GM12878 (cell line): ENCODE measurements around the gene ANKRD31. TPM values are rescaled to one million over a fixed set of nuclear protein-coding genes. Genes with fewer than 3 reads are reported as not detected.

ENCODE experiments used
- BRCA1 ChIP-seq: IDR thresholded peaks from 2 replicates; pipeline ENCODE4 v1.6.1; 2011; ENCODE audit warnings: low read depth, low read length, improper control_type of control experiment
- HDAC6 ChIP-seq: fragments of 200-600 bp; sonication (generic); IDR thresholded peaks from one replicate; pipeline ENCODE4 v1.8.0; 2017; ENCODE audit warnings: antibody characterized with exemption; ENCODE audit not compliant: unreplicated experiment
- IKZF2 ChIP-seq, 2 experiments: fragments of 450-650 bp; IDR thresholded peaks; 2 replicates each; pipeline ENCODE4 v1.6.1; 2017; ENCODE audit warnings: mild to moderate bottlenecking in 2 of 2, moderate library complexity in 2 of 2
- KAT2A ChIP-seq: conservative IDR thresholded peaks from 2 replicates; pipeline ENCODE4 v1.6.1; 2011; ENCODE audit warnings: low read depth, low read length; ENCODE audit not compliant: control insufficient read depth
- MTA2 ChIP-seq: fragments of 450-650 bp; IDR thresholded peaks from 2 replicates; pipeline ENCODE4 v1.6.1; 2016; ENCODE audit warnings: low read depth, mild to moderate bottlenecking, moderate library complexity
- MTA3 ChIP-seq: IDR thresholded peaks from 2 replicates; pipeline ENCODE4 v1.6.1; 2012; ENCODE audit warnings: low read length, inconsistent platforms, borderline replicate concordance
- PAX5 ChIP-seq: IDR thresholded peaks from 2 replicates; pipeline ENCODE4 v1.6.1; 2011; ENCODE audit warnings: low read depth, low read length, borderline replicate concordance
- RAD21 ChIP-seq: IDR thresholded peaks from 2 replicates; pipeline ENCODE4 v1.6.1; 2011; ENCODE audit warnings: mild to moderate bottlenecking, low read depth, low read length, moderate library complexity; ENCODE audit not compliant: insufficient read depth
- RELA ChIP-seq: fragments of 450-650 bp; IDR thresholded peaks from 2 replicates; pipeline ENCODE4 v1.8.0; 2014; ENCODE audit warnings: borderline replicate concordance; ENCODE audit not compliant: partially characterized antibody
- SIN3A ChIP-seq: IDR thresholded peaks from 2 replicates; pipeline ENCODE4 v1.6.1; 2012; ENCODE audit warnings: low read depth, low read length, improper control_type of control experiment
- SIX5 ChIP-seq: IDR thresholded peaks from 2 replicates; pipeline ENCODE4 v1.6.1; 2011; ENCODE audit warnings: mild to moderate bottlenecking, low read depth, low read length, moderate library complexity; ENCODE audit not compliant: severe bottlenecking
- SREBF1 ChIP-seq: IDR thresholded peaks from 2 replicates; pipeline ENCODE4 v1.6.1; 2012; ENCODE audit warnings: mild to moderate bottlenecking, low read length
- YY1 ChIP-seq: IDR thresholded peaks from 2 replicates; pipeline ENCODE4 v1.6.1; 2011; ENCODE audit warnings: low read depth, mild to moderate bottlenecking, low read length
- polyA plus RNA-seq, 11 experiments: library from polyadenylated mRNA; depleted of rRNA in 4 of 11; unstranded in 6 of 11; stranded (reverse) in 5 of 11; fragments of >200 nt; fragmentation: Nextera tagmentation in 4 of 11; fragmentation: Illumina TruSeq in 1 of 11; extraction: Ambion mirVana in 4 of 11; extraction: Trizol in 1 of 11; gene quantifications; 1 replicate in 1 of 11; 2 replicates in 10 of 11; pipeline versions ENCODE4 v1.2.1 to v1.2.3, GENCODE V29; 2011 to 2016; ENCODE audit warnings: inconsistent platforms in 2 of 11, missing spikeins in 2 of 11, low read depth in 1 of 11
- total RNA-seq, 4 experiments: library from RNA; depleted of rRNA in 3 of 4; stranded (reverse); fragments of >200 nt in 3 of 4; fragmentation: Illumina TruSeq in 1 of 4; extraction: Trizol in 1 of 4; gene quantifications; 2 replicates each; pipeline versions ENCODE4 v1.2.1 to v1.2.3, GENCODE V29; 2013 to 2021
- TF ChIP-seq, protein P1 (sequence below): fragments of 450-650 bp; IDR thresholded peaks from 2 replicates; pipeline ENCODE4 v1.6.1; 2017; ENCODE audit warnings: mild to moderate bottlenecking, moderate library complexity
- TF ChIP-seq, protein P2 (sequence below): fragments of 450-650 bp; formaldehyde crosslinking; IDR thresholded peaks from 2 replicates; pipeline ENCODE4 v1.4.0; 2020; ENCODE audit warnings: mild to moderate bottlenecking, moderate library complexity
- TF ChIP-seq, protein P3 (sequence below): fragments of 450-650 bp; IDR thresholded peaks from 2 replicates; pipeline ENCODE4 v1.6.1; 2017; ENCODE audit warnings: mild to moderate bottlenecking, moderate library complexity
- TF ChIP-seq, protein P4 (sequence below): fragments of 450-650 bp; IDR thresholded peaks from 2 replicates; pipeline ENCODE4 v1.6.1; 2017; ENCODE audit warnings: low read depth, mild to moderate bottlenecking, moderate library complexity

ANKRD31 gene
- total and polyA plus RNA-seq, 10 of the 15 experiments (the other 5 are each of a cell fraction or from before 2014, with no cell fraction given) = under 0.01 to 0.10 (median 0.04) TPM; not detected in 3

- TF ChIP-seq, protein P1, sequence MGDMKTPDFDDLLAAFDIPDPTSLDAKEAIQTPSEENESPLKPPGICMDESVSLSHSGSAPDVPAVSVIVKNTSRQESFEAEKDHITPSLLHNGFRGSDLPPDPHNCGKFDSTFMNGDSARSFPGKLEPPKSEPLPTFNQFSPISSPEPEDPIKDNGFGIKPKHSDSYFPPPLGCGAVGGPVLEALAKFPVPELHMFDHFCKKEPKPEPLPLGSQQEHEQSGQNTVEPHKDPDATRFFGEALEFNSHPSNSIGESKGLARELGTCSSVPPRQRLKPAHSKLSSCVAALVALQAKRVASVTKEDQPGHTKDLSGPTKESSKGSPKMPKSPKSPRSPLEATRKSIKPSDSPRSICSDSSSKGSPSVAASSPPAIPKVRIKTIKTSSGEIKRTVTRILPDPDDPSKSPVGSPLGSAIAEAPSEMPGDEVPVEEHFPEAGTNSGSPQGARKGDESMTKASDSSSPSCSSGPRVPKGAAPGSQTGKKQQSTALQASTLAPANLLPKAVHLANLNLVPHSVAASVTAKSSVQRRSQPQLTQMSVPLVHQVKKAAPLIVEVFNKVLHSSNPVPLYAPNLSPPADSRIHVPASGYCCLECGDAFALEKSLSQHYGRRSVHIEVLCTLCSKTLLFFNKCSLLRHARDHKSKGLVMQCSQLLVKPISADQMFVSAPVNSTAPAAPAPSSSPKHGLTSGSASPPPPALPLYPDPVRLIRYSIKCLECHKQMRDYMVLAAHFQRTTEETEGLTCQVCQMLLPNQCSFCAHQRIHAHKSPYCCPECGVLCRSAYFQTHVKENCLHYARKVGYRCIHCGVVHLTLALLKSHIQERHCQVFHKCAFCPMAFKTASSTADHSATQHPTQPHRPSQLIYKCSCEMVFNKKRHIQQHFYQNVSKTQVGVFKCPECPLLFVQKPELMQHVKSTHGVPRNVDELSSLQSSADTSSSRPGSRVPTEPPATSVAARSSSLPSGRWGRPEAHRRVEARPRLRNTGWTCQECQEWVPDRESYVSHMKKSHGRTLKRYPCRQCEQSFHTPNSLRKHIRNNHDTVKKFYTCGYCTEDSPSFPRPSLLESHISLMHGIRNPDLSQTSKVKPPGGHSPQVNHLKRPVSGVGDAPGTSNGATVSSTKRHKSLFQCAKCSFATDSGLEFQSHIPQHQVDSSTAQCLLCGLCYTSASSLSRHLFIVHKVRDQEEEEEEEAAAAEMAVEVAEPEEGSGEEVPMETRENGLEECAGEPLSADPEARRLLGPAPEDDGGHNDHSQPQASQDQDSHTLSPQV = no peak
- TF ChIP-seq KAT2A = no peak
- TF ChIP-seq MTA2 = peak; percentile 29; the same call in 1 of the 2 replicates
- TF ChIP-seq HDAC6 = no peak
- no peak for TF ChIP-seq SIX5
- no peak for TF ChIP-seq RAD21
- TF ChIP-seq, protein P2, sequence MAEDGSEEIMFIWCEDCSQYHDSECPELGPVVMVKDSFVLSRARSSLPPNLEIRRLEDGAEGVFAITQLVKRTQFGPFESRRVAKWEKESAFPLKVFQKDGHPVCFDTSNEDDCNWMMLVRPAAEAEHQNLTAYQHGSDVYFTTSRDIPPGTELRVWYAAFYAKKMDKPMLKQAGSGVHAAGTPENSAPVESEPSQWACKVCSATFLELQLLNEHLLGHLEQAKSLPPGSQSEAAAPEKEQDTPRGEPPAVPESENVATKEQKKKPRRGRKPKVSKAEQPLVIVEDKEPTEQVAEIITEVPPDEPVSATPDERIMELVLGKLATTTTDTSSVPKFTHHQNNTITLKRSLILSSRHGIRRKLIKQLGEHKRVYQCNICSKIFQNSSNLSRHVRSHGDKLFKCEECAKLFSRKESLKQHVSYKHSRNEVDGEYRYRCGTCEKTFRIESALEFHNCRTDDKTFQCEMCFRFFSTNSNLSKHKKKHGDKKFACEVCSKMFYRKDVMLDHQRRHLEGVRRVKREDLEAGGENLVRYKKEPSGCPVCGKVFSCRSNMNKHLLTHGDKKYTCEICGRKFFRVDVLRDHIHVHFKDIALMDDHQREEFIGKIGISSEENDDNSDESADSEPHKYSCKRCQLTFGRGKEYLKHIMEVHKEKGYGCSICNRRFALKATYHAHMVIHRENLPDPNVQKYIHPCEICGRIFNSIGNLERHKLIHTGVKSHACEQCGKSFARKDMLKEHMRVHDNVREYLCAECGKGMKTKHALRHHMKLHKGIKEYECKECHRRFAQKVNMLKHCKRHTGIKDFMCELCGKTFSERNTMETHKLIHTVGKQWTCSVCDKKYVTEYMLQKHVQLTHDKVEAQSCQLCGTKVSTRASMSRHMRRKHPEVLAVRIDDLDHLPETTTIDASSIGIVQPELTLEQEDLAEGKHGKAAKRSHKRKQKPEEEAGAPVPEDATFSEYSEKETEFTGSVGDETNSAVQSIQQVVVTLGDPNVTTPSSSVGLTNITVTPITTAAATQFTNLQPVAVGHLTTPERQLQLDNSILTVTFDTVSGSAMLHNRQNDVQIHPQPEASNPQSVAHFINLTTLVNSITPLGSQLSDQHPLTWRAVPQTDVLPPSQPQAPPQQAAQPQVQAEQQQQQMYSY (CRISPR knock-in tag) = no peak
- TF ChIP-seq BRCA1 = no peak
- no peak for TF ChIP-seq RELA
- no peak for TF ChIP-seq YY1
- peak; percentile 20; the same call in 1 of the 2 replicates for TF ChIP-seq PAX5
- peak; percentile 69; the same call in 1 of the 2 replicates for TF ChIP-seq MTA3
- TF ChIP-seq, protein P3, sequence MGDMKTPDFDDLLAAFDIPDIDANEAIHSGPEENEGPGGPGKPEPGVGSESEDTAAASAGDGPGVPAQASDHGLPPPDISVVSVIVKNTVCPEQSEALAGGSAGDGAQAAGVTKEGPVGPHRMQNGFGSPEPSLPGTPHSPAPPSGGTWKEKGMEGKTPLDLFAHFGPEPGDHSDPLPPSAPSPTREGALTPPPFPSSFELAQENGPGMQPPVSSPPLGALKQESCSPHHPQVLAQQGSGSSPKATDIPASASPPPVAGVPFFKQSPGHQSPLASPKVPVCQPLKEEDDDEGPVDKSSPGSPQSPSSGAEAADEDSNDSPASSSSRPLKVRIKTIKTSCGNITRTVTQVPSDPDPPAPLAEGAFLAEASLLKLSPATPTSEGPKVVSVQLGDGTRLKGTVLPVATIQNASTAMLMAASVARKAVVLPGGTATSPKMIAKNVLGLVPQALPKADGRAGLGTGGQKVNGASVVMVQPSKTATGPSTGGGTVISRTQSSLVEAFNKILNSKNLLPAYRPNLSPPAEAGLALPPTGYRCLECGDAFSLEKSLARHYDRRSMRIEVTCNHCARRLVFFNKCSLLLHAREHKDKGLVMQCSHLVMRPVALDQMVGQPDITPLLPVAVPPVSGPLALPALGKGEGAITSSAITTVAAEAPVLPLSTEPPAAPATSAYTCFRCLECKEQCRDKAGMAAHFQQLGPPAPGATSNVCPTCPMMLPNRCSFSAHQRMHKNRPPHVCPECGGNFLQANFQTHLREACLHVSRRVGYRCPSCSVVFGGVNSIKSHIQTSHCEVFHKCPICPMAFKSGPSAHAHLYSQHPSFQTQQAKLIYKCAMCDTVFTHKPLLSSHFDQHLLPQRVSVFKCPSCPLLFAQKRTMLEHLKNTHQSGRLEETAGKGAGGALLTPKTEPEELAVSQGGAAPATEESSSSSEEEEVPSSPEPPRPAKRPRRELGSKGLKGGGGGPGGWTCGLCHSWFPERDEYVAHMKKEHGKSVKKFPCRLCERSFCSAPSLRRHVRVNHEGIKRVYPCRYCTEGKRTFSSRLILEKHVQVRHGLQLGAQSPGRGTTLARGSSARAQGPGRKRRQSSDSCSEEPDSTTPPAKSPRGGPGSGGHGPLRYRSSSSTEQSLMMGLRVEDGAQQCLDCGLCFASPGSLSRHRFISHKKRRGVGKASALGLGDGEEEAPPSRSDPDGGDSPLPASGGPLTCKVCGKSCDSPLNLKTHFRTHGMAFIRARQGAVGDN = no peak
- no peak for TF ChIP-seq SREBF1
- TF ChIP-seq, protein P4, sequence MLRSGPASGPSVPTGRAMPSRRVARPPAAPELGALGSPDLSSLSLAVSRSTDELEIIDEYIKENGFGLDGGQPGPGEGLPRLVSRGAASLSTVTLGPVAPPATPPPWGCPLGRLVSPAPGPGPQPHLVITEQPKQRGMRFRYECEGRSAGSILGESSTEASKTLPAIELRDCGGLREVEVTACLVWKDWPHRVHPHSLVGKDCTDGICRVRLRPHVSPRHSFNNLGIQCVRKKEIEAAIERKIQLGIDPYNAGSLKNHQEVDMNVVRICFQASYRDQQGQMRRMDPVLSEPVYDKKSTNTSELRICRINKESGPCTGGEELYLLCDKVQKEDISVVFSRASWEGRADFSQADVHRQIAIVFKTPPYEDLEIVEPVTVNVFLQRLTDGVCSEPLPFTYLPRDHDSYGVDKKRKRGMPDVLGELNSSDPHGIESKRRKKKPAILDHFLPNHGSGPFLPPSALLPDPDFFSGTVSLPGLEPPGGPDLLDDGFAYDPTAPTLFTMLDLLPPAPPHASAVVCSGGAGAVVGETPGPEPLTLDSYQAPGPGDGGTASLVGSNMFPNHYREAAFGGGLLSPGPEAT = 0 out of 2 replicates have a peak, but pooled peaks have one; percentile 16
- no peak for TF ChIP-seq SIN3A
- TF ChIP-seq IKZF2 (IDR thresholded peaks at IDR 0.05) = peak in 1 of 2 experiments; percentile 53; a peak in 1 of 4 replicates
Measured at GRCh38 chr5:75048457-75048953, 188.2 kb downstream of the ANKRD31 start (continued).
